ENCODE measurements around the gene RALY. TPM values are rescaled to one million over a fixed set of nuclear protein-coding genes. Genes with fewer than 3 reads are reported as not detected.
"Not testable (repeated sequence)": the region's sequence is repeated elsewhere in the genome, so short reads cannot be mapped to it uniquely, and the experiment has no call there.

Gene RALY
- total and polyA plus RNA-seq, 2 donors (not counting 3 experiments of a cell fraction or from before 2014, with no cell fraction given) = 142 to 146 TPM

DNA sequence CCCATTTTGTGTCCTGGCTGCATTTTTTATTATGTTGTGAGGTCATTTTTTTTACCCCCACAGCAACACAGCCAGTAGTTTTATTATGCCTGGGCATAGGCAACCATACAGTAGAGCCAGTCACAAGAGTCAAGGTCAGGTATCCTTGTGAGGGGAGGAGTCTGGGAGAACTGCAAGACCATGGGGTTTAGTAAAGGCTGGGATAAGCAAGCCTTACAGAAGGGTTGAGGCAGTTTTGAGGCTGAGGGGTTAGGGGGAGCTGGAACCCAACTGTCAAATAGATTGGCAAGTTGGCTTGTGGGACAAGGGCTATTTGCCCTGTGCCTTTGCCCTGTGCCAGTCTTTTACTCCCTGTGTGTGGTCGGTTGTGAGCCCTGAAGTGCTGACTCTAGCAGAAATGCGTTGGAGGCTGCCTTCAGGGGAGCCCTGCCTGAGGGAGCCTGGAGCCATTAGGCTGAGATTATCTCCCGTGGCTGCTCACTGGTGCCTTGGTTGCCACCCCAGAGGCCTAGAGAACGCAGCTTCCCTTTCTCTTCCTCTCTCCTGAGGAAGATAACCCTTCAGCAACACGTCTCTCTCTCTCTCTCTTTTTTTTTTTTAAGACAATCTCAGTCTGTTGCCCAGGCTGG lies 31.1 kb downstream of the RALY start:
- TF ChIP-seq EZH2 (IDR thresholded peaks at IDR 0.05; ENCODE audit: borderline replicate concordance, low read depth, low read length, severe bottlenecking) (no peak), FOS (IDR thresholded peaks at IDR 0.05; ENCODE audit: borderline replicate concordance, insufficient read depth, low read length) (no peak), JUN (IDR thresholded peaks at IDR 0.05; ENCODE audit: borderline replicate concordance, insufficient read depth, insufficient read length, low read depth) (no peak), POLR2AphosphoS5 (IDR thresholded peaks at IDR 0.05; ENCODE audit: insufficient read depth, low read depth, low read length) (no peak), MYC (IDR thresholded peaks at IDR 0.05; ENCODE audit: low read depth, low read length) (no peak), POLR2A (IDR thresholded peaks at IDR 0.05; ENCODE audit: low read depth, low read length) (no peak), GATA2 (IDR thresholded peaks at IDR 0.05; ENCODE audit: insufficient read depth, insufficient read length, low read depth, low read length) (no peak)
- TF ChIP-seq, protein P1, sequence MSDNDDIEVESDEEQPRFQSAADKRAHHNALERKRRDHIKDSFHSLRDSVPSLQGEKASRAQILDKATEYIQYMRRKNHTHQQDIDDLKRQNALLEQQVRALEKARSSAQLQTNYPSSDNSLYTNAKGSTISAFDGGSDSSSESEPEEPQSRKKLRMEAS (IDR thresholded peaks at IDR 0.05; ENCODE audit: insufficient read depth, insufficient read length) = no peak
- TF ChIP-seq, protein P2, sequence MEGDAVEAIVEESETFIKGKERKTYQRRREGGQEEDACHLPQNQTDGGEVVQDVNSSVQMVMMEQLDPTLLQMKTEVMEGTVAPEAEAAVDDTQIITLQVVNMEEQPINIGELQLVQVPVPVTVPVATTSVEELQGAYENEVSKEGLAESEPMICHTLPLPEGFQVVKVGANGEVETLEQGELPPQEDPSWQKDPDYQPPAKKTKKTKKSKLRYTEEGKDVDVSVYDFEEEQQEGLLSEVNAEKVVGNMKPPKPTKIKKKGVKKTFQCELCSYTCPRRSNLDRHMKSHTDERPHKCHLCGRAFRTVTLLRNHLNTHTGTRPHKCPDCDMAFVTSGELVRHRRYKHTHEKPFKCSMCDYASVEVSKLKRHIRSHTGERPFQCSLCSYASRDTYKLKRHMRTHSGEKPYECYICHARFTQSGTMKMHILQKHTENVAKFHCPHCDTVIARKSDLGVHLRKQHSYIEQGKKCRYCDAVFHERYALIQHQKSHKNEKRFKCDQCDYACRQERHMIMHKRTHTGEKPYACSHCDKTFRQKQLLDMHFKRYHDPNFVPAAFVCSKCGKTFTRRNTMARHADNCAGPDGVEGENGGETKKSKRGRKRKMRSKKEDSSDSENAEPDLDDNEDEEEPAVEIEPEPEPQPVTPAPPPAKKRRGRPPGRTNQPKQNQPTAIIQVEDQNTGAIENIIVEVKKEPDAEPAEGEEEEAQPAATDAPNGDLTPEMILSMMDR (IDR thresholded peaks at IDR 0.05; ENCODE audit: extremely low read depth in 1 of 2, insufficient read depth in 1 of 2, low read depth in 1 of 2, low read length in 2 of 2) = no peak
- dilution Hi-C loops (cut with MboI; ENCODE audit: extremely low pct_ligation_motif_present, low sequenced_read_pairs) = no loop called here
- Histone ChIP-seq H3K4me1 (ENCODE audit: control insufficient read depth, extremely low read depth, insufficient read depth, low read length) (no peaks in the 10 kb centered on the region), H3K36me3 (ENCODE audit: control insufficient read depth in 2 of 2, extremely low read depth in 1 of 2, insufficient read depth in 2 of 2, low read length in 2 of 2) (no peaks in the 10 kb centered on the region), H3K27ac (ENCODE audit: insufficient read depth, low read depth, low read length) (no peak overlapping the region), H3K79me2 (ENCODE audit: control insufficient read depth, insufficient read depth, low read length) (peaks cover 84% of the 10 kb centered on the region), H4K20me1 (replicated peaks; ENCODE audit: control insufficient read depth, extremely low read depth, insufficient read depth, low read length) (peaks cover 6% of the 10 kb centered on the region), H3K4me2 (ENCODE audit: insufficient read depth, low read length) (no peak overlapping the region), H3K9me3 (replicated peaks; ENCODE audit: control insufficient read depth, insufficient read depth, low read length) (no peaks in the 10 kb centered on the region), H3K4me3 (replicated peaks in 1 of 3; ENCODE audit: insufficient read depth in 1 of 3, low read depth in 1 of 3, low read length in 3 of 3) (no peak overlapping the region), H3K9ac (replicated peaks; ENCODE audit: extremely low read depth, insufficient read depth, low read length) (no peak overlapping the region), H2AFZ (ENCODE audit: low read depth, low read length) (no peak overlapping the region), H3K9me1 (replicated peaks; ENCODE audit: control insufficient read depth, extremely low read depth, insufficient read depth, low read length) (no peaks in the 10 kb centered on the region), H3K27me3 (ENCODE audit: control insufficient read depth in 2 of 2, insufficient read depth in 2 of 2, low read length in 2 of 2) (no peaks in the 10 kb centered on the region)
- BruUV-seq (replicated peaks) = no TSS peak
- FAIRE-seq (no peak), DNase-seq (ENCODE audit: low read depth, low spot score) (no peak)
- POLR2A ChIA-PET = no interaction called here
- intact Hi-C loops (cut with micrococcal nuclease) = no loop called here
- CTCF ChIA-PET = interaction anchor here (1.0 to 1.2 kb wide), 3 partner anchors 8 to 162 kb away, joined by 3 to 6 read pairs (median 4); no protein-coding TSS in a partner anchor

DNA sequence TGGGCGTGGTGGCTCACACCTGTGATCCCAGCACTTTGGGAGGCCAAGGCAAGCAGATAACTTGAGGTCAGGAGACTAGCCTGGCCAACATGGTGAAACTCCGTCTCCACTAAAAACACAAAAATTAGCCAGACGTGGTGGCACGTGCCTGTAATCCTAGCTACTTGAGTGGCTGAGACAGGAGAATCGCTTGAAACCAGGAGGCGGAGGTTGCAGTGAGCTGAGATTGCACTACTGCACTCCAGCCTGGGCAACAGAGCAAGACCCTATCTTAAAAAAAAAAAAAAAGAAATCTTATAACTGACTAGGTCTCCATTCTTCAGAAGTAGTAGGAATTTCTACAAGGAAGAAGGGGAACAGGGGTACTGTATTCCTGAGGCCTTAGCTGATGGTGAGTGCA lies 34.3 kb downstream of the RALY start:
- H3K27ac ChIP-seq (ENCODE audit: insufficient read depth, low read depth, low read length); H3K27me3 ChIP-seq (ENCODE audit: control insufficient read depth in 2 of 2, insufficient read depth in 2 of 2, low read length in 2 of 2); H3K4me2 ChIP-seq (ENCODE audit: insufficient read depth, low read length); H4K20me1 ChIP-seq (replicated peaks; ENCODE audit: control insufficient read depth, extremely low read depth, insufficient read depth, low read length); CTCF ChIA-PET; FAIRE-seq; POLR2A ChIA-PET; intact Hi-C loops (cut with micrococcal nuclease); dilution Hi-C loops (cut with MboI; ENCODE audit: extremely low pct_ligation_motif_present, low sequenced_read_pairs); H3K36me3 ChIP-seq (ENCODE audit: control insufficient read depth in 2 of 2, extremely low read depth in 1 of 2, insufficient read depth in 2 of 2, low read length in 2 of 2); BruUV-seq (replicated peaks); H3K9me1 ChIP-seq (replicated peaks; ENCODE audit: control insufficient read depth, extremely low read depth, insufficient read depth, low read length); H3K4me1 ChIP-seq (ENCODE audit: control insufficient read depth, extremely low read depth, insufficient read depth, low read length); H3K9ac ChIP-seq (replicated peaks; ENCODE audit: extremely low read depth, insufficient read depth, low read length); H3K4me3 ChIP-seq (replicated peaks in 1 of 3; ENCODE audit: insufficient read depth in 1 of 3, low read depth in 1 of 3, low read length in 3 of 3); H3K9me3 ChIP-seq (replicated peaks; ENCODE audit: control insufficient read depth, insufficient read depth, low read length); DNase-seq (ENCODE audit: low read depth, low spot score); H2AFZ ChIP-seq (ENCODE audit: low read depth, low read length): not testable (repeated sequence)
- H3K79me2 ChIP-seq (ENCODE audit: control insufficient read depth, insufficient read depth, low read length) = peaks cover 73% of the 10 kb centered on the region

Measured in endothelial cell of umbilical vein (primary cell).